Fibroblast of lung (primary cell): Measurements from ENCODE around the gene SMARCA4.

ENCODE experiments used
- CTCF ChIP-seq, 2 donors: IDR thresholded peaks in 1 of 2; conservative IDR thresholded peaks in 1 of 2; 1 replicate in 1 of 2; 2 replicates in 1 of 2; pipeline ENCODE4 v1.5.1; 2011 to 2012; ENCODE audit warnings: low read length in 2 of 2, control low read depth in 1 of 2, inconsistent platforms in 1 of 2, low read depth in 1 of 2, mild to moderate bottlenecking in 1 of 2
- EZH2 ChIP-seq: IDR thresholded peaks from 2 replicates; pipeline ENCODE4 v1.5.1; 2012; ENCODE audit warnings: low read length, control low read depth, mild to moderate bottlenecking; ENCODE audit errors: missing control alignments

DNA sequence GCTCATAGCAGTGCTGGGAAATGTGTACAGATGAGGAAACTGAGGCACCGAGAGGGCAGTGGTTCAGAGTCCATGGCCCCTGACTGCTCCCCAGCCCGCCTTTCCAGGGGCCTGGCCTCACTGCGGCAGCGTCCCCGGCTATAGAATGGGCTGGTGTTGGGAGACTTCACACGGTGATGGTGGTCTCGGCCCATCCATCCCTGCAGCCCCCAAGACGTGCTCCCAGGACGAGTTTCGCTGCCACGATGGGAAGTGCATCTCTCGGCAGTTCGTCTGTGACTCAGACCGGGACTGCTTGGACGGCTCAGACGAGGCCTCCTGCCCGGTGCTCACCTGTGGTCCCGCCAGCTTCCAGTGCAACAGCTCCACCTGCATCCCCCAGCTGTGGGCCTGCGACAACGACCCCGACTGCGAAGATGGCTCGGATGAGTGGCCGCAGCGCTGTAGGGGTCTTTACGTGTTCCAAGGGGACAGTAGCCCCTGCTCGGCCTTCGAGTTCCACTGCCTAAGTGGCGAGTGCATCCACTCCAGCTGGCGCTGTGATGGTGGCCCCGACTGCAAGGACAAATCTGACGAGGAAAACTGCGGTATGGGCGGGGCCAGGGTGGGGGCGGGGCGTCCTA, 144.3 kb downstream of the SMARCA4 start:
- TF ChIP-seq CTCF (conservative IDR thresholded peaks at IDR 0.05 in 1 of 2, IDR thresholded peaks at IDR 0.05 in 1 of 2; ENCODE audit: low read depth in 1 of 2, low read length in 2 of 2) (no peak), EZH2 (no peak)
